ENCODE results near the gene ANXA7.

- TF ChIP-seq CTCF (IDR thresholded peaks at IDR 0.05) (no peak), POLR2A (IDR thresholded peaks at IDR 0.05) (no peak)
These were observed 55.3 kb downstream of the ANXA7 start, which contains the start of gene CFAP70 for GRCh38 chr10:73358331-73359279.

Data from stomach (tissue), 4 donors.